ENCODE measurements around the gene WNT8B.

The WNT8B gene

GRCh38 chr10:100528123-100528886, 65.5 kb downstream of the WNT8B start:
- peaks cover 5 to 18% of the 10 kb centered on the region in 2 donors for H3K4me1 ChIP-seq (ENCODE audit: control insufficient read depth in 2 of 2, insufficient read depth in 2 of 2, low read length in 2 of 2)
- peak overlapping the region; percentile 95 to 98 for H3K4me3 ChIP-seq (ENCODE audit: low read length in 2 of 2)
- H3K9me3 ChIP-seq (ENCODE audit: control insufficient read depth in 2 of 2, low read length in 2 of 2): no peaks in the 10 kb centered on the region
- H3K27ac ChIP-seq (ENCODE audit: low read depth in 2 of 2, low read length in 2 of 2): no peak overlapping the region
- H3K36me3 ChIP-seq (ENCODE audit: control insufficient read depth in 2 of 2, insufficient read depth in 2 of 2, low read length in 2 of 2): peaks cover 31 to 37% of the 10 kb centered on the region in 2 donors
- peak overlapping the region; percentile 96 to 97 for H3K9ac ChIP-seq (ENCODE audit: low read depth in 1 of 2, low read length in 2 of 2)
- H3K27me3 ChIP-seq (ENCODE audit: control insufficient read depth in 2 of 2, insufficient read depth in 2 of 2, low read length in 2 of 2): no peaks in the 10 kb centered on the region

GRCh38 chr10:100528921-100529474, 66.2 kb downstream of the WNT8B start:
- Histone ChIP-seq H3K4me3 (ENCODE audit: low read length in 2 of 2) (peak overlapping the region; percentile 95 to 98), H3K4me1 (ENCODE audit: control insufficient read depth in 2 of 2, insufficient read depth in 2 of 2, low read length in 2 of 2) (peaks cover 5 to 18% of the 10 kb centered on the region in 2 donors), H3K27me3 (ENCODE audit: control insufficient read depth in 2 of 2, insufficient read depth in 2 of 2, low read length in 2 of 2) (no peaks in the 10 kb centered on the region), H3K36me3 (ENCODE audit: control insufficient read depth in 2 of 2, insufficient read depth in 2 of 2, low read length in 2 of 2) (peaks cover 29 to 31% of the 10 kb centered on the region in 2 donors), H3K9me3 (ENCODE audit: control insufficient read depth in 2 of 2, low read length in 2 of 2) (no peaks in the 10 kb centered on the region), H3K9ac (ENCODE audit: low read depth in 1 of 2, low read length in 2 of 2) (peak overlapping the region; percentile 96 to 97), H3K27ac (ENCODE audit: low read depth in 2 of 2, low read length in 2 of 2) (peak overlapping the region; percentile 64 to 77)

- Histone ChIP-seq H3K27ac (ENCODE audit: low read depth in 2 of 2, low read length in 2 of 2) (peak within 1 kb of the TSS; percentile 64 to 77), H3K4me3 (ENCODE audit: low read length in 2 of 2) (peak within 1 kb of the TSS; percentile 95 to 98), H3K27me3 (ENCODE audit: control insufficient read depth in 2 of 2, insufficient read depth in 2 of 2, low read length in 2 of 2) (no peaks in the 10 kb centered on the region), H3K9me3 (ENCODE audit: control insufficient read depth in 2 of 2, low read length in 2 of 2) (no peaks in the 10 kb centered on the region), H3K4me1 (ENCODE audit: control insufficient read depth in 2 of 2, insufficient read depth in 2 of 2, low read length in 2 of 2) (peaks cover 5 to 18% of the 10 kb centered on the region in 2 donors), H3K36me3 (ENCODE audit: control insufficient read depth in 2 of 2, insufficient read depth in 2 of 2, low read length in 2 of 2) (peaks cover 22 to 24% of the 10 kb centered on the region in 2 donors), H3K9ac (ENCODE audit: low read depth in 1 of 2, low read length in 2 of 2) (peak within 1 kb of the TSS; percentile 96 to 97)
These were observed 66.9 kb downstream of the WNT8B start, which contains the start of gene NDUFB8 for GRCh38 chr10:100529475-100530298. NDUFB8 (minus strand) TSS chr10:100529871; CDS start chr10:100529851, 20 bp downstream.

GRCh38 chr10:100531761-100532160, 69.0 kb downstream of the WNT8B start:
- H3K9ac ChIP-seq (ENCODE audit: low read depth in 1 of 2, low read length in 2 of 2): no peak overlapping the region
- no peaks in the 10 kb centered on the region for H3K27me3 ChIP-seq (ENCODE audit: control insufficient read depth in 2 of 2, insufficient read depth in 2 of 2, low read length in 2 of 2)
- peaks cover 15 to 23% of the 10 kb centered on the region in 2 donors for H3K4me1 ChIP-seq (ENCODE audit: control insufficient read depth in 2 of 2, insufficient read depth in 2 of 2, low read length in 2 of 2)
- no peak overlapping the region for H3K27ac ChIP-seq (ENCODE audit: low read depth in 2 of 2, low read length in 2 of 2)
- H3K36me3 ChIP-seq (ENCODE audit: control insufficient read depth in 2 of 2, insufficient read depth in 2 of 2, low read length in 2 of 2): peaks cover 3 to 4% of the 10 kb centered on the region in 2 donors
- H3K4me3 ChIP-seq (ENCODE audit: low read length in 2 of 2): no peak overlapping the region
- no peaks in the 10 kb centered on the region for H3K9me3 ChIP-seq (ENCODE audit: control insufficient read depth in 2 of 2, low read length in 2 of 2)
